ENCODE measurements around the gene TYMS.
A peak's percentile ranks its signal among the peaks of the same experiment; 100 is the strongest.

Gene TYMS

GRCh38 chr18:703213-703967, 45.9 kb downstream of the TYMS start:
- TF ChIP-seq CTCF (IDR thresholded peaks at IDR 0.05; ENCODE audit: control insufficient read depth, extremely low read depth, insufficient read depth): no peak
- H3K4me3 ChIP-seq (ENCODE audit: low read depth, low read length): no peak overlapping the region
- no peak for DNase-seq (ENCODE audit: low read depth)

DNA sequence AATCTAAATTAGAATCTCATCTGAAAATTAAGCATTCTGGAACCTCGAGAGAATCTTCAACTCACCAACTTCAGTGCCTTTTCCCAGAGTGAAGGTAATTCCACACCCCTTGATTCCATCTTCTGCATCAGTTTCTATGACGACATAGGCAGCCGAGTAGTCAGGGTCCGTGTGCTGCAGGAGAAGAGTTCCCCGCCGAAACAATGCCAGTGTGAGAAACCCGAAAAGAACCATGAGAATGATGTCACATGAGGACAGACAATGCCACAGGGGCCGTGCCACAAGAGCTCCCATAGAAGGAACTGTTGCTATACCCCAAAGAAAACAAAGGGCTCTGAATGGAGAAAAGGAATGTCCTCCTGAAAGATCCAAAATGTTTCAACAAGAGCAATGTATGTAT, 49.0 kb downstream of the TYMS start:
- TF ChIP-seq CTCF (IDR thresholded peaks at IDR 0.05; ENCODE audit: control insufficient read depth, extremely low read depth, insufficient read depth): no peak
- no peak overlapping the region for H3K4me3 ChIP-seq (ENCODE audit: low read depth, low read length)
- DNase-seq (ENCODE audit: low read depth): no peak

- no peak for TF ChIP-seq CTCF (IDR thresholded peaks at IDR 0.05; ENCODE audit: control insufficient read depth, extremely low read depth, insufficient read depth)
- no peak overlapping the region for H3K4me3 ChIP-seq (ENCODE audit: low read depth, low read length)
- no peak for DNase-seq (ENCODE audit: low read depth)
These were observed 50.6 kb downstream of the TYMS start for GRCh38 chr18:708096-708495.

GRCh38 chr18:709771-710170, 52.3 kb downstream of the TYMS start:
- DNase-seq (ENCODE audit: low read depth): no peak
- no peak overlapping the region for H3K4me3 ChIP-seq (ENCODE audit: low read depth, low read length)
- no peak for TF ChIP-seq CTCF (IDR thresholded peaks at IDR 0.05; ENCODE audit: control insufficient read depth, extremely low read depth, insufficient read depth)

- no peak for TF ChIP-seq CTCF (IDR thresholded peaks at IDR 0.05; ENCODE audit: control insufficient read depth, extremely low read depth, insufficient read depth)
- no peak for DNase-seq (ENCODE audit: low read depth)
- peak overlapping the region; percentile 97 for H3K4me3 ChIP-seq (ENCODE audit: low read depth, low read length)
These were observed 53.2 kb downstream of the TYMS start for GRCh38 chr18:710418-711300.

DNA sequence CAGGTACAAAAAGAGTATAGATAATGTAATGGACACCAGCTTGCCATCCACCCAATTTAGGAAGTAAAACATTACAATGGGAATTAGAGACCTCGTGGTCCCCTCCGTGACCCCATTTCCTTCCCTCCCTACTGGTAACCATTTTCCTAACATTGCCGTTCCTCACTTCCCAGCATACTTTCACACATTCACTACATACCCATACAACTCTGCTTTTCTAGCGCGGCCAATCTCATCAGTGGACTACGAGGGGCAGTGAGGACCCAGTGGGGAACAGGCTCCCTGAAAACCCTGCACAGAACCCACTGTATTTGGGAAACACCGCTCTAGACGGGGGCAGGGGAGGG, 53.8 kb downstream of the TYMS start:
- TF ChIP-seq CTCF (IDR thresholded peaks at IDR 0.05; ENCODE audit: control insufficient read depth, extremely low read depth, insufficient read depth): no peak
- H3K4me3 ChIP-seq (ENCODE audit: low read depth, low read length): peak overlapping the region; percentile 97
- no peak for DNase-seq (ENCODE audit: low read depth)

All from LNCaP clone FGC (cell line).